Measurements from ENCODE around the gene ALKAL2. TPM values are rescaled to one million over a fixed set of nuclear protein-coding genes. Genes with fewer than 3 reads are reported as not detected.

ALKAL2 gene
- polyA plus RNA-seq, 1 donor from 2014 or later = not detected

DNA sequence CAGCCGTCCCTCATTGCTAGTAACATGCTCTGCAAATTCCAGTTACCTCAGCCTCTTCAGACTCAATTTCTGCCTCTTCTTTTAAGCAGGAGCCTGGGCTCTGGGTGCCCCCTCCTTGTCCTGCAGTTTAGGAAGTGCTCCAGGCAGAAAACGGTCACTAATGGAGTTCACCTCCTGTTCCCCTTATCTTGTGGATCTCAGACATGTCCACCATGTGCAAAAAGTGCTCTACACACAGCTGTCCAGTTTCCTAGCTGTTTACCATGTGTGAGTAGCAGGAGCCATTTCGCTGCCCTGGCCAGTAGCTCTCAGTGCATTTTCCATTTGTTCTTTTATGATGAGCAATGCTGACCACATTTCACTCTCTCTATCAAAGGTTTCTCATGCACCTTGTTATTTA lies 29.0 kb downstream of the ALKAL2 start:
- Histone ChIP-seq H3F3A (ENCODE audit: insufficient read depth, low read length, poor library complexity, severe bottlenecking) (no peaks in the 10 kb centered on the region), H3K9ac (ENCODE audit: low read length) (no peak overlapping the region), H3K27ac (ENCODE audit: low read length) (no peak overlapping the region), H3K27me3 (ENCODE audit: insufficient read depth, low read depth, low read length) (no peaks in the 10 kb centered on the region), H3K4me3 (ENCODE audit: low read length) (no peak overlapping the region), H3K9me2 (ENCODE audit: insufficient read depth, low read length) (no peaks in the 10 kb centered on the region), H3K4me2 (ENCODE audit: low read length) (no peak overlapping the region), H2AFZ (ENCODE audit: low read depth, low read length) (no peak overlapping the region), H3K36me3 (ENCODE audit: insufficient read depth, low read length) (no peaks in the 10 kb centered on the region), H4K20me1 (ENCODE audit: insufficient read depth) (no peaks in the 10 kb centered on the region), H3K79me2 (replicated peaks; ENCODE audit: insufficient read depth, low read length) (no peaks in the 10 kb centered on the region), H3K9me3 (ENCODE audit: low read length) (peaks cover 9% of the 10 kb centered on the region)
- TF ChIP-seq POLR2AphosphoS5 (IDR thresholded peaks at IDR 0.05) (no peak), EP300 (conservative IDR thresholded peaks at IDR 0.05; ENCODE audit: poor library complexity, severe bottlenecking) (no peak), TAF1 (IDR thresholded peaks at IDR 0.05; ENCODE audit: low read depth) (no peak)

GRCh38 chr2:257842-258241 lies 30.0 kb downstream of the ALKAL2 start:
- no peak overlapping the region for H3K4me2 ChIP-seq (ENCODE audit: low read length)
- H3K9me2 ChIP-seq (ENCODE audit: insufficient read depth, low read length) = no peaks in the 10 kb centered on the region

More at GRCh38 chr2:257842-258241, 30.0 kb downstream of the ALKAL2 start:
- H3K36me3 ChIP-seq (ENCODE audit: insufficient read depth, low read length) = no peaks in the 10 kb centered on the region
- no peak overlapping the region for H2AFZ ChIP-seq (ENCODE audit: low read depth, low read length)
- H3K27ac ChIP-seq (ENCODE audit: low read length) = no peak overlapping the region
- H3K79me2 ChIP-seq (replicated peaks; ENCODE audit: insufficient read depth, low read length) = no peaks in the 10 kb centered on the region
- no peaks in the 10 kb centered on the region for H3F3A ChIP-seq (ENCODE audit: insufficient read depth, low read length, poor library complexity, severe bottlenecking)
- no peak overlapping the region for H3K4me3 ChIP-seq (ENCODE audit: low read length)
- no peak overlapping the region for H3K9ac ChIP-seq (ENCODE audit: low read length)
- no peaks in the 10 kb centered on the region for H3K27me3 ChIP-seq (ENCODE audit: insufficient read depth, low read depth, low read length)
- H4K20me1 ChIP-seq (ENCODE audit: insufficient read depth) = no peaks in the 10 kb centered on the region
- H3K9me3 ChIP-seq (ENCODE audit: low read length) = peaks cover 9% of the 10 kb centered on the region
- TF ChIP-seq RAD21 (conservative IDR thresholded peaks at IDR 0.05) (no peak), REST (IDR thresholded peaks at IDR 0.05; ENCODE audit: borderline replicate concordance) (no peak), TAF1 (IDR thresholded peaks at IDR 0.05; ENCODE audit: low read depth) (no peak), EP300 (conservative IDR thresholded peaks at IDR 0.05; ENCODE audit: poor library complexity, severe bottlenecking) (no peak), POLR2AphosphoS5 (IDR thresholded peaks at IDR 0.05) (no peak), SMC3 (conservative IDR thresholded peaks at IDR 0.05; ENCODE audit: poor library complexity) (no peak), EZH2 (IDR thresholded peaks at IDR 0.05; ENCODE audit: borderline replicate concordance, insufficient read depth, low read length, poor library complexity, severe bottlenecking) (no peak), MXI1 (conservative IDR thresholded peaks at IDR 0.05; ENCODE audit: poor library complexity, severe bottlenecking) (no peak)
- TF ChIP-seq, protein P1, sequence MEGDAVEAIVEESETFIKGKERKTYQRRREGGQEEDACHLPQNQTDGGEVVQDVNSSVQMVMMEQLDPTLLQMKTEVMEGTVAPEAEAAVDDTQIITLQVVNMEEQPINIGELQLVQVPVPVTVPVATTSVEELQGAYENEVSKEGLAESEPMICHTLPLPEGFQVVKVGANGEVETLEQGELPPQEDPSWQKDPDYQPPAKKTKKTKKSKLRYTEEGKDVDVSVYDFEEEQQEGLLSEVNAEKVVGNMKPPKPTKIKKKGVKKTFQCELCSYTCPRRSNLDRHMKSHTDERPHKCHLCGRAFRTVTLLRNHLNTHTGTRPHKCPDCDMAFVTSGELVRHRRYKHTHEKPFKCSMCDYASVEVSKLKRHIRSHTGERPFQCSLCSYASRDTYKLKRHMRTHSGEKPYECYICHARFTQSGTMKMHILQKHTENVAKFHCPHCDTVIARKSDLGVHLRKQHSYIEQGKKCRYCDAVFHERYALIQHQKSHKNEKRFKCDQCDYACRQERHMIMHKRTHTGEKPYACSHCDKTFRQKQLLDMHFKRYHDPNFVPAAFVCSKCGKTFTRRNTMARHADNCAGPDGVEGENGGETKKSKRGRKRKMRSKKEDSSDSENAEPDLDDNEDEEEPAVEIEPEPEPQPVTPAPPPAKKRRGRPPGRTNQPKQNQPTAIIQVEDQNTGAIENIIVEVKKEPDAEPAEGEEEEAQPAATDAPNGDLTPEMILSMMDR (IDR thresholded peaks at IDR 0.05; ENCODE audit: poor library complexity, severe bottlenecking) = no peak
